Prostate gland (tissue), 2 donors: ENCODE results near the gene WNK1. TPM values are rescaled to one million over a fixed set of nuclear protein-coding genes. Genes with fewer than 3 reads are reported as not detected.

Experiments used
- DNase-seq: peaks from one replicate; pipeline ENCODE4 v3.0.0-alpha.2; 2019; ENCODE audit warnings: low spot score
- H3K27ac ChIP-seq, 2 donors: fragments of 200-600 bp; sonication (generic); 2 replicates each; pipeline ENCODE4 v1.5.1; 2017 to 2019
- H3K27me3 ChIP-seq: fragments of 200-600 bp; sonication (generic); replicated peaks from 2 replicates; pipeline ENCODE4 v1.5.1; 2019; ENCODE audit not compliant: insufficient read depth
- H3K36me3 ChIP-seq, 2 donors: fragments of 200-600 bp; sonication (generic); 1 replicate in 1 of 2; 2 replicates in 1 of 2; pipeline versions ENCODE4 v1.5.1 to v1.8.1; 2017 to 2019
- H3K4me1 ChIP-seq: fragments of 200-600 bp; sonication (generic); replicated peaks from 2 replicates; pipeline ENCODE4 v1.5.1; 2019
- H3K4me3 ChIP-seq, 2 donors: fragments of 200-600 bp; sonication (generic); 2 replicates each; pipeline ENCODE4 v1.5.1; 2017 to 2019
- H3K9me3 ChIP-seq: fragments of 200-600 bp; sonication (generic); 2 replicates; pipeline ENCODE4 v1.5.1; 2017
- CTCF ChIP-seq, 4 experiments: fragments of 200-600 bp in 2 of 4; fragments of 450-650 bp in 2 of 4; sonication (generic) in 2 of 4; IDR thresholded peaks; 1 replicate in 3 of 4; 2 replicates in 1 of 4; pipeline ENCODE4 v1.5.1; 2016 to 2019; ENCODE audit warnings: antibody characterized with exemption in 4 of 4, mild to moderate bottlenecking in 2 of 4, moderate library complexity in 2 of 4
- POLR2A ChIP-seq: fragments of 450-650 bp; IDR thresholded peaks from one replicate; pipeline ENCODE4 v1.6.1; 2016; ENCODE audit warnings: antibody characterized with exemption, mild to moderate bottlenecking
- POLR2AphosphoS5 ChIP-seq: sonication (generic); formaldehyde crosslinking; IDR thresholded peaks from one replicate; pipeline ENCODE4 v1.6.1; 2017; ENCODE audit warnings: antibody characterized with exemption
- WGBS: methylation state at CpG from one replicate; pipeline ENCODE4 v1.1.5; 2018; 5-methylcytosine and 5-hydroxymethylcytosine counted together
- intact Hi-C: fragments of 100-400 bp; cut with DNase I; formaldehyde crosslinking; loops from one replicate; pipeline ENCODE4 v1.14.2; 2022
- total RNA-seq, 2 donors: library from RNA; depleted of rRNA; stranded (reverse); fragments of >200 nt; gene quantifications; one replicate each; pipeline ENCODE4 v1.1.0, GENCODE V29; 2016

The WNK1 gene
- total RNA-seq, 2 donors from 2014 or later, result 82.7 to 223 TPM

DNA sequence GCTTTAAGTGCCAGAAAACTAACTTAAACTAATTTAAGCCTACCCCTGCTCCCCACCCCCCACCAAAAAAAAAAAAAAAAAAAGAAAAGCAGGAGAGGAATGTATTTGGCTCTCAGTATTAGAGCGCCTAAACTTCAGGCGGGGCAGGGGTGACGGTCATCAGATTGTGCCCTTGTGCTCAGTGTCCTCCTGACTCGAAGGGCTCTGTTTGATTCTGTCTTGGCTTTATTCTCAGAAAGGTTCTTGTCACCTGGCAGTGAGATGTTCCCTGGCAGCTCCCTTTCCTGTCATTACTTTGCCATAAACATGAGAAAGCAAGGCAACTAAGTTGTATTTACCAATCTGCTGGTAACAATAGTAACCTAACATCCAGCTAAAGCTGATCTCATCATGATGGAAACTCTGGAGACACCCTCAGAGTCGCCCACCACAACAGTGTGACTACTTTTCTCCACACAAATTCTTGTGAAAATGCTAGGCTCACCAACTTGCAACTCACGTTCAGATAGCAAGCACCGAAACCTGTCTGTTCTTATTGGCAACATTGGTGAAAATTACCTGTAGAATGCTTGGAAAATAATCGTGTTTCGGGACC is 39.0 kb upstream of the WNK1 start:
- Histone ChIP-seq H3K4me3 (no peak overlapping the region), H3K27me3 (no peaks in the 10 kb centered on the region), H3K9me3 (no peaks in the 10 kb centered on the region), H3K27ac (no peak overlapping the region), H3K4me1 (no peaks in the 10 kb centered on the region), H3K36me3 (no peaks in the 10 kb centered on the region)
- intact Hi-C loops, result no loop called here
- no peak for DNase-seq
- TF ChIP-seq CTCF (IDR thresholded peaks at IDR 0.05) (no peak), POLR2A (no peak), POLR2AphosphoS5 (no peak)
- 83% methylated on average over 9 of the region's 9 CpGs for WGBS

DNA sequence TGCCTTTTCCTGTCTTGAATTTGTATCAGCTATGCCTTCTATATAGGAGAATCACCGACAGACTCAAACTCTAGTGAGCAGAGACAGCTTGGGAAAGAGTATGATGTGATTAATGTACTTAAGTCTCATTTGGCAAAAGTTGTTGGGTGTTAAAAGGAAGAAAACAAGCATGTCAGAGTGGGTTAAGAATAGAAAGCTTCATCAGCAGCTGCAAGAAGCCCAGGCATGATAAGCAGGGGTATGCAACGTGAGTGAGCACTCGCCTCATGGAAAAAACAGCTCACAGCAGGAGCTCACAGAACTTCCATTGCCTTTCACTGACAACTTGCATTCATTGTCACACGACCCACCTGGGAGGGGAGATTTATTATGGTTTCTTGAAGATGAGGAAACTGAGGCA is 35.9 kb upstream of the WNK1 start:
- Histone ChIP-seq H3K27me3 (no peaks in the 10 kb centered on the region), H3K9me3 (no peaks in the 10 kb centered on the region), H3K4me3 (no peak overlapping the region), H3K36me3 (no peaks in the 10 kb centered on the region), H3K4me1 (no peaks in the 10 kb centered on the region), H3K27ac (no peak overlapping the region)
- intact Hi-C loops, result no loop called here
- TF ChIP-seq POLR2AphosphoS5 (no peak), POLR2A (no peak), CTCF (IDR thresholded peaks at IDR 0.05) (no peak)
- 69% methylated on average over 4 of the region's 4 CpGs for WGBS
- no peak for DNase-seq

GRCh38 chr12:718756-719102 is 33.6 kb upstream of the WNK1 start:
- WGBS, result 93% methylated on average over 4 of the region's 4 CpGs
- TF ChIP-seq POLR2AphosphoS5, result no peak
- TF ChIP-seq CTCF (IDR thresholded peaks at IDR 0.05), result no peak
- TF ChIP-seq POLR2A, result no peak
- no peak overlapping the region for H3K4me3 ChIP-seq
- no peaks in the 10 kb centered on the region for H3K27me3 ChIP-seq
- DNase-seq, result no peak
- H3K36me3 ChIP-seq, result no peaks in the 10 kb centered on the region
- H3K4me1 ChIP-seq, result no peaks in the 10 kb centered on the region
- no peak overlapping the region for H3K27ac ChIP-seq
- no peaks in the 10 kb centered on the region for H3K9me3 ChIP-seq
- intact Hi-C loops, result no loop called here

DNA sequence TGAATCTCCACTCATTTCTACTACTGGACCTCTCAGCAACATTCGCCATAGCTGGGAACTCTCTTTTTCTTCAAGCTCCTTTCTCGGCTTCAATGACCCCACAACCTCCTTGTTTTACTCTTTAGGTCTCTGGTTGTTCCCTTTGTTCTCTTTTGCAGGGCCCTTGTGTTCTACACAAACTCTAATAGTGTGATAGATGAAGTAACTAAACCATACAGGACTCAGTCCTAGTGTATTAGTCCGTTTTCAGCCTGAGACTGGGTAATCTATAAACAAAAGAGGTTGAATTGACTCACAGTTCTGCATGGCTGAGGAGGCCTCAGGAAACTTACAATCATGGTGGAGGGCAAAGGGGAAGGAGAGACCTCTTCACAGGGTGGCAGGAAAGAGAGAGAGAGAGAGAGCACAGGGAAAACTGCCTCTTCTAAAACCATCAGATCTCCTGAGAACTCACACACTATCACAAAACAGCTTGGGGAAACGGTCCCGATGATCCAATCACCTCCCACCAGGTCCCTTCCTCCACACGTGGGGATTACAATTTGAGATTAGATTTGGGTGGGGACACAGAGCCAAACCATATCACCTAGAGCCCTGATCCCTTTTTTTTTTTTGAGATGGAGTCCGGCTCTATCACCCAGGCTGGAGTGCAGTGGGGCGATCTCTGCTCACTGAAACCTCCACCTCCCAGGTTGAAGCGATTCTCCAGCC is 32.0 kb upstream of the WNK1 start:
- Histone ChIP-seq H3K4me3 (no peak overlapping the region), H3K4me1 (no peaks in the 10 kb centered on the region), H3K36me3 (no peaks in the 10 kb centered on the region), H3K9me3 (no peaks in the 10 kb centered on the region), H3K27ac (no peak overlapping the region), H3K27me3 (no peaks in the 10 kb centered on the region)
- no peak for DNase-seq
- 86% methylated on average over 9 of the region's 9 CpGs for WGBS
- no peak for TF ChIP-seq POLR2A
- TF ChIP-seq POLR2AphosphoS5, result no peak
- no peak for TF ChIP-seq CTCF (IDR thresholded peaks at IDR 0.05)
- intact Hi-C loops, result loop anchor here (5.0 kb wide), 1 partner anchor 53 kb away; no protein-coding TSS in a partner anchor
